UCSD-AML1 (cell line): ENCODE data around the gene MTG2.

Experiments
- DNase-seq: peaks from one replicate; lab custom pipeline; 2025; ENCODE audit not compliant: unreplicated experiment; lab: John Stamatoyannopoulos, UW

Gene MTG2

GRCh38 chr20:62162765-62163484 lies 19.9 kb upstream of the MTG2 start:
- no peak for DNase-seq

- no peak for DNase-seq
Measured at GRCh38 chr20:62163485-62163865, 19.4 kb upstream of the MTG2 start.

GRCh38 chr20:62163986-62164762 lies 18.7 kb upstream of the MTG2 start:
- DNase-seq, result no peak

GRCh38 chr20:62164879-62165761 lies 17.7 kb upstream of the MTG2 start:
- DNase-seq, result no peak

GRCh38 chr20:62165762-62166399 lies 16.9 kb upstream of the MTG2 start:
- DNase-seq, result no peak

GRCh38 chr20:62167474-62167873 lies 15.4 kb upstream of the MTG2 start:
- no peak for DNase-seq

GRCh38 chr20:62168061-62168460 lies 14.8 kb upstream of the MTG2 start:
- no peak for DNase-seq

- no peak for DNase-seq
Measured at GRCh38 chr20:62168890-62169435, 13.9 kb upstream of the MTG2 start.

GRCh38 chr20:62170536-62170935 lies 12.3 kb upstream of the MTG2 start:
- no peak for DNase-seq

- no peak for DNase-seq
Measured at GRCh38 chr20:62171245-62171644, 11.6 kb upstream of the MTG2 start.

- DNase-seq, result no peak
Measured at GRCh38 chr20:62172666-62173065, 10.2 kb upstream of the MTG2 start.

- DNase-seq, result no peak
Measured at GRCh38 chr20:62174021-62174804, 8.6 kb upstream of the MTG2 start.

- DNase-seq, result no peak
Measured at GRCh38 chr20:62174870-62175624, 7.8 kb upstream of the MTG2 start.

GRCh38 chr20:62175711-62176110 lies 7.1 kb upstream of the MTG2 start:
- no peak for DNase-seq

- no peak for DNase-seq
Measured at GRCh38 chr20:62176866-62177265, 6.0 kb upstream of the MTG2 start.

- DNase-seq, result no peak
Measured at GRCh38 chr20:62177307-62177706, 5.5 kb upstream of the MTG2 start.

- no peak for DNase-seq
Measured at GRCh38 chr20:62178316-62179161, 4.3 kb upstream of the MTG2 start.

GRCh38 chr20:62179162-62179504 lies 3.7 kb upstream of the MTG2 start:
- DNase-seq, result no peak

- DNase-seq, result no peak
Measured at GRCh38 chr20:62181808-62182207, 1.0 kb upstream of the MTG2 start.
